GM23338 (cell line): Measurements from ENCODE around the gene HARBI1. TPM values are rescaled to one million over a fixed set of nuclear protein-coding genes. Genes with fewer than 3 reads are reported as not detected.

Experiments used
- ATAC-seq: fragments of 200-7000 bp; cut with Tn5 transposase; 3 replicates; pipeline ENCODE4 v1.9.1; 2020
- DNase-seq: peaks from one replicate; pipeline ENCODE4 v3.0.0-alpha.2; 2015; ENCODE audit warnings: low spot score
- H2AFZ ChIP-seq: fragments of 200-600 bp; sonication (generic); 2 replicates; pipeline ENCODE4 v1.8.0; 2016; ENCODE audit warnings: antibody characterized with exemption, mild to moderate bottlenecking, moderate library complexity
- H3F3A ChIP-seq: fragments of 200-600 bp; sonication (generic); replicated peaks from 2 replicates; pipeline ENCODE4 v1.8.0; 2017; ENCODE audit warnings: antibody characterized with exemption, mixed run types, low read depth
- H3K27ac ChIP-seq: fragments of 200-600 bp; sonication (generic); 2 replicates; pipeline ENCODE4 v1.6.1; 2016; ENCODE audit warnings: low read depth
- H3K27me3 ChIP-seq: fragments of 200-600 bp; sonication (generic); 2 replicates; pipeline ENCODE4 v1.8.0; 2016; ENCODE audit warnings: mild to moderate bottlenecking, mixed run types, moderate library complexity; ENCODE audit not compliant: insufficient read depth
- H3K36me3 ChIP-seq: fragments of 200-600 bp; sonication (generic); 2 replicates; pipeline ENCODE4 v1.8.0; 2016; ENCODE audit warnings: mild to moderate bottlenecking; ENCODE audit not compliant: insufficient read depth
- H3K4me1 ChIP-seq: fragments of 200-600 bp; sonication (generic); 2 replicates; pipeline ENCODE4 v1.8.0; 2016; ENCODE audit warnings: mild to moderate bottlenecking, moderate library complexity; ENCODE audit not compliant: insufficient read depth
- H3K4me2 ChIP-seq: fragments of 200-600 bp; sonication (generic); 2 replicates; pipeline ENCODE4 v1.7.1; 2017; ENCODE audit warnings: mixed run types
- H3K4me3 ChIP-seq: fragments of 200-600 bp; sonication (generic); 2 replicates; pipeline ENCODE4 v1.6.1; 2016; ENCODE audit warnings: mixed run types
- H3K79me2 ChIP-seq: fragments of 200-600 bp; sonication (generic); replicated peaks from 2 replicates; pipeline ENCODE4 v1.8.0; 2017; ENCODE audit warnings: mild to moderate bottlenecking; ENCODE audit not compliant: insufficient read depth
- H3K9me2 ChIP-seq: fragments of 200-600 bp; sonication (generic); 2 replicates; pipeline ENCODE4 v1.8.0; 2017; ENCODE audit not compliant: insufficient read depth
- H4K20me1 ChIP-seq: fragments of 200-600 bp; sonication (generic); replicated peaks from 2 replicates; pipeline ENCODE4 v1.8.0; 2017; ENCODE audit warnings: mild to moderate bottlenecking; ENCODE audit not compliant: insufficient read depth
- H3K27ac Mint-ChIP-seq: 2 replicates; pipeline ENCODE4 v1.8.0; 2020; ENCODE audit warnings: inconsistent platforms, mild to moderate bottlenecking, moderate library complexity, mixed read lengths
- H3K27me3 Mint-ChIP-seq: 3 replicates; pipeline ENCODE4 v1.8.0; 2022; ENCODE audit warnings: low read depth, mild to moderate bottlenecking, moderate library complexity, mixed read lengths, inconsistent platforms; ENCODE audit not compliant: insufficient read depth, poor library complexity
- H3K36me3 Mint-ChIP-seq: 3 replicates; pipeline ENCODE4 v1.8.0; 2021; ENCODE audit warnings: low read depth, mild to moderate bottlenecking, inconsistent platforms, moderate library complexity, mixed read lengths
- H3K4me1 Mint-ChIP-seq: 3 replicates; pipeline ENCODE4 v1.8.0; 2020; ENCODE audit warnings: mild to moderate bottlenecking, inconsistent platforms, mixed read lengths
- H3K4me3 Mint-ChIP-seq: 3 replicates; pipeline ENCODE4 v1.8.0; 2021; ENCODE audit warnings: moderate library complexity, mild to moderate bottlenecking, inconsistent platforms, mixed read lengths
- H3K9me3 Mint-ChIP-seq: 3 replicates; pipeline ENCODE4 v1.8.0; 2020; ENCODE audit warnings: moderate library complexity, mild to moderate bottlenecking, inconsistent platforms, mixed read lengths
- CREB1 ChIP-seq: fragments of 250-450 bp; sonication (Bioruptor Pico); IDR thresholded peaks from 2 replicates; pipeline ENCODE4 v1.5.0; 2020; ENCODE audit warnings: low read depth, mild to moderate bottlenecking, moderate library complexity
- CTCF ChIP-seq, 2 experiments: fragments of 200-600 bp in 1 of 2; sonication (generic) in 1 of 2; conservative IDR thresholded peaks; 2 replicates each; pipeline versions ENCODE4 v1.5.1 to v1.6.1; 2016 to 2017; ENCODE audit warnings: antibody characterized with exemption in 2 of 2, low read depth in 2 of 2, mild to moderate bottlenecking in 2 of 2, moderate library complexity in 1 of 2
- ETS1 ChIP-seq: IDR thresholded peaks from 2 replicates; pipeline ENCODE4 v1.6.1; 2016; ENCODE audit warnings: antibody characterized with exemption
- EZH2 ChIP-seq: fragments of 200-600 bp; sonication (generic); IDR thresholded peaks from one replicate; pipeline ENCODE4 v1.8.0; 2017; ENCODE audit warnings: antibody characterized with exemption, mild to moderate bottlenecking, low read depth; ENCODE audit not compliant: unreplicated experiment
- EZH2phosphoT487 ChIP-seq: fragments of 200-600 bp; sonication (generic); IDR thresholded peaks from one replicate; pipeline ENCODE4 v1.8.1; 2018; ENCODE audit warnings: antibody characterized with exemption; ENCODE audit not compliant: unreplicated experiment
- JUNB ChIP-seq: IDR thresholded peaks from one replicate; pipeline ENCODE4 v1.6.1; 2016; ENCODE audit warnings: antibody characterized with exemption; ENCODE audit not compliant: unreplicated experiment
- NANOG ChIP-seq: IDR thresholded peaks from 2 replicates; pipeline ENCODE4 v1.6.1; 2016; ENCODE audit warnings: antibody characterized with exemption, borderline replicate concordance
- POLR2AphosphoS5 ChIP-seq: IDR thresholded peaks from 2 replicates; pipeline ENCODE4 v1.6.1; 2016; ENCODE audit warnings: antibody characterized with exemption, low read depth
- REST ChIP-seq: IDR thresholded peaks from one replicate; pipeline ENCODE4 v1.6.1; 2018; ENCODE audit warnings: antibody characterized with exemption; ENCODE audit not compliant: unreplicated experiment
- STAT1 ChIP-seq: IDR thresholded peaks from one replicate; pipeline ENCODE4 v1.6.1; 2016; ENCODE audit warnings: antibody characterized with exemption; ENCODE audit not compliant: unreplicated experiment
- ZNF114 ChIP-seq: fragments of 250-450 bp; sonication (Bioruptor Pico); IDR thresholded peaks from 2 replicates; pipeline ENCODE4 v1.5.0; 2020; ENCODE audit warnings: mild to moderate bottlenecking, moderate library complexity
- ZNF331 ChIP-seq: fragments of 250-450 bp; sonication (Bioruptor Pico); IDR thresholded peaks from 2 replicates; pipeline ENCODE4 v1.5.0; 2020; ENCODE audit warnings: low read depth, mild to moderate bottlenecking, moderate library complexity
- ZNF462 ChIP-seq: fragments of 250-450 bp; sonication (Bioruptor Pico); IDR thresholded peaks from 2 replicates; pipeline ENCODE4 v1.5.0; 2020; ENCODE audit warnings: mild to moderate bottlenecking, moderate library complexity
- polyA plus RNA-seq: library from polyadenylated mRNA; unstranded; fragments of >200 nt; fragmentation: Nextera tagmentation; extraction: Ambion mirVana; gene quantifications from 2 replicates; pipeline ENCODE4 v1.2.1, GENCODE V29; 2016
- total RNA-seq: library from RNA; depleted of rRNA; stranded (reverse); fragments of >200 nt; shearing (Covaris generic); gene quantifications from 2 replicates; pipeline ENCODE4 v1.2.3, GENCODE V29; 2014

Gene HARBI1
- total and polyA plus RNA-seq, 2 experiments from 2014 or later: 4.2 to 6.5 TPM

GRCh38 chr11:46611526-46612304 lies 5.3 kb downstream of the HARBI1 start:
- no peaks in the 10 kb centered on the region for H3K9me3 Mint-ChIP-seq
- Histone ChIP-seq H3K36me3 (no peaks in the 10 kb centered on the region), H3K4me2 (no peak overlapping the region), H2AFZ (no peak overlapping the region), H3K4me3 (no peak overlapping the region), H3K4me1 (peaks cover 6% of the 10 kb centered on the region), H3K27me3 (no peaks in the 10 kb centered on the region), H3F3A (peaks cover 8% of the 10 kb centered on the region; the same call in 1 of the 2 replicates), H4K20me1 (no peaks in the 10 kb centered on the region), H3K79me2 (no peaks in the 10 kb centered on the region), H3K27ac (0 out of 2 replicates have a peak overlapping the region, but pooled peaks have one; percentile 4), H3K9me2 (no peaks in the 10 kb centered on the region)
- no peak overlapping the region for H3K4me3 Mint-ChIP-seq
- TF ChIP-seq JUNB: no peak
- TF ChIP-seq STAT1: no peak
- TF ChIP-seq POLR2AphosphoS5: no peak
- TF ChIP-seq EZH2phosphoT487: no peak
- no peak for TF ChIP-seq CTCF (conservative IDR thresholded peaks at IDR 0.05; ENCODE audit: low read depth in 2 of 2)
- no peak for TF ChIP-seq ZNF331 (CRISPR knock-in tag)
- no peak for TF ChIP-seq ETS1
- no peak for TF ChIP-seq NANOG
- TF ChIP-seq REST: no peak
- TF ChIP-seq ZNF462: no peak
- no peak for TF ChIP-seq ZNF114 (CRISPR knock-in tag)
- TF ChIP-seq EZH2: no peak
- TF ChIP-seq CREB1 (CRISPR knock-in tag): no peak
- H3K27me3 Mint-ChIP-seq: peaks cover 3% of the 10 kb centered on the region
- ATAC-seq (no peak), DNase-seq (no peak)
- no peaks in the 10 kb centered on the region for H3K36me3 Mint-ChIP-seq
- no peak overlapping the region for H3K27ac Mint-ChIP-seq
- peaks cover 5% of the 10 kb centered on the region; the same call in 2 of the 3 replicates for H3K4me1 Mint-ChIP-seq
